Occipital lobe (tissue), 2 donors: ENCODE results near the gene OSBPL7. TPM values are rescaled to one million over a fixed set of nuclear protein-coding genes. Genes with fewer than 3 reads are reported as not detected.

Experiments used
- DNase-seq: peaks from one replicate; lab custom pipeline; 2025; lab: John Stamatoyannopoulos, UW
- total RNA-seq: library from RNA; depleted of rRNA; stranded (reverse); fragments of >200 nt; gene quantifications from one replicate; pipeline ENCODE4 v1.2.3, GENCODE V29; 2014

The OSBPL7 gene
- total RNA-seq, 1 donor from 2014 or later: 4.5 TPM

GRCh38 chr17:47847341-47848197 is 26.0 kb upstream of the OSBPL7 start:
- no peak for DNase-seq

- DNase-seq: no peak
These were observed 25.2 kb upstream of the OSBPL7 start for GRCh38 chr17:47846716-47847340.

- DNase-seq: no peak
These were observed 24.1 kb upstream of the OSBPL7 start for GRCh38 chr17:47845716-47846075.

GRCh38 chr17:47844814-47845715 is 23.5 kb upstream of the OSBPL7 start:
- DNase-seq: no peak

- DNase-seq: no peak
These were observed 22.6 kb upstream of the OSBPL7 start for GRCh38 chr17:47844227-47844626.

- no peak for DNase-seq
These were observed 21.8 kb upstream of the OSBPL7 start for GRCh38 chr17:47843391-47843730.

- DNase-seq: no peak
These were observed 20.1 kb upstream of the OSBPL7 start for GRCh38 chr17:47841488-47842291.

- peak; percentile 78 for DNase-seq
These were observed 19.3 kb upstream of the OSBPL7 start, which contains the start of gene SCRN2 for GRCh38 chr17:47840742-47841487. TSS of gene SCRN2 (minus strand) at chr17:47841273. CDS start at chr17:47840843, 430 bp downstream.

- no peak for DNase-seq
These were observed 18.6 kb upstream of the OSBPL7 start for GRCh38 chr17:47840001-47840741.

- DNase-seq: no peak
These were observed 17.5 kb upstream of the OSBPL7 start for GRCh38 chr17:47839071-47839470.

GRCh38 chr17:47838636-47839035 is 17.0 kb upstream of the OSBPL7 start:
- no peak for DNase-seq

GRCh38 chr17:47837401-47838039 is 15.9 kb upstream of the OSBPL7 start:
- no peak for DNase-seq

GRCh38 chr17:47836601-47837000 is 15.0 kb upstream of the OSBPL7 start:
- DNase-seq: no peak

GRCh38 chr17:47834756-47835155 is 13.2 kb upstream of the OSBPL7 start:
- no peak for DNase-seq

GRCh38 chr17:47831934-47832327 is 10.3 kb upstream of the OSBPL7 start:
- DNase-seq: no peak

GRCh38 chr17:47831003-47831933 is 9.7 kb upstream of the OSBPL7 start, which contains the start of the genes LRRC46 and MRPL10:
TSS of gene LRRC46 (plus strand) at chr17:47831670. CDS start at chr17:47831990, 320 bp downstream.
TSS of gene MRPL10 (minus strand) at chr17:47831541. CDS start at chr17:47831511, 30 bp downstream.
- DNase-seq: peak; percentile 87

- DNase-seq: no peak
These were observed 8.9 kb upstream of the OSBPL7 start for GRCh38 chr17:47830396-47831002.
